ENCODE results near the gene NCAM2. TPM values are rescaled to one million over a fixed set of nuclear protein-coding genes. Genes with fewer than 3 reads are reported as not detected.

NCAM2 gene
- total RNA-seq, 1 donor from 2014 or later = 7.2 TPM

- no peak for TF ChIP-seq CTCF (IDR thresholded peaks at IDR 0.05)
- Histone ChIP-seq H3K27me3 (no peaks in the 10 kb centered on the region), H3K36me3 (no peaks in the 10 kb centered on the region), H3K4me1 (no peaks in the 10 kb centered on the region), H3K27ac (no peak overlapping the region), H3K4me3 (no peak overlapping the region), H3K9me3 (no peaks in the 10 kb centered on the region)
- intact Hi-C loops (cut with DNase I) = no loop called here
- no peak for DNase-seq (ENCODE audit: low spot score in 2 of 2)
Observed at GRCh38 chr21:21286170-21286798, 288.1 kb downstream of the NCAM2 start.

- intact Hi-C loops (cut with DNase I) = no loop called here
- Histone ChIP-seq H3K4me3 (no peak overlapping the region), H3K27me3 (no peaks in the 10 kb centered on the region), H3K4me1 (no peaks in the 10 kb centered on the region), H3K36me3 (no peaks in the 10 kb centered on the region), H3K27ac (no peak overlapping the region), H3K9me3 (no peaks in the 10 kb centered on the region)
- DNase-seq (ENCODE audit: low spot score in 2 of 2) = no peak
- TF ChIP-seq CTCF (IDR thresholded peaks at IDR 0.05) = no peak
Observed at GRCh38 chr21:21290751-21291150, 292.5 kb downstream of the NCAM2 start.

- Histone ChIP-seq H3K36me3 (no peaks in the 10 kb centered on the region), H3K27me3 (no peaks in the 10 kb centered on the region), H3K4me1 (no peaks in the 10 kb centered on the region), H3K9me3 (no peaks in the 10 kb centered on the region), H3K4me3 (no peak overlapping the region), H3K27ac (no peak overlapping the region)
- intact Hi-C loops (cut with DNase I) = no loop called here
- no peak for TF ChIP-seq CTCF (IDR thresholded peaks at IDR 0.05)
- no peak for DNase-seq (ENCODE audit: low spot score in 2 of 2)
Observed at GRCh38 chr21:21291883-21292569, 293.8 kb downstream of the NCAM2 start.

- Histone ChIP-seq H3K36me3 (no peaks in the 10 kb centered on the region), H3K27me3 (no peaks in the 10 kb centered on the region), H3K4me3 (no peak overlapping the region), H3K27ac (no peak overlapping the region), H3K4me1 (no peaks in the 10 kb centered on the region), H3K9me3 (no peaks in the 10 kb centered on the region)
- intact Hi-C loops (cut with DNase I) = no loop called here
- no peak for DNase-seq (ENCODE audit: low spot score in 2 of 2)
- no peak for TF ChIP-seq CTCF (IDR thresholded peaks at IDR 0.05)
Observed at GRCh38 chr21:21295303-21295702, 297.1 kb downstream of the NCAM2 start.

GRCh38 chr21:21297211-21297610 lies 299.0 kb downstream of the NCAM2 start:
- H3K4me3 ChIP-seq = no peak overlapping the region
- H3K9me3 ChIP-seq = no peaks in the 10 kb centered on the region
- TF ChIP-seq CTCF (IDR thresholded peaks at IDR 0.05) = no peak
- H3K4me1 ChIP-seq = no peaks in the 10 kb centered on the region
- intact Hi-C loops (cut with DNase I) = no loop called here
- no peak overlapping the region for H3K27ac ChIP-seq
- DNase-seq (ENCODE audit: low spot score in 2 of 2) = no peak
- H3K27me3 ChIP-seq = no peaks in the 10 kb centered on the region
- no peaks in the 10 kb centered on the region for H3K36me3 ChIP-seq
